HEK293 (cell line): Measurements from ENCODE around the gene MIER3.

Experiments
- PBX3 ChIP-seq: sonication (generic); formaldehyde crosslinking; IDR thresholded peaks from 2 replicates; pipeline ENCODE4 v1.8.1; 2022; ENCODE audit warnings: mild to moderate bottlenecking, moderate library complexity, missing genetic modification reagents
- TRIM28 ChIP-seq: IDR thresholded peaks from 2 replicates; pipeline ENCODE4 v1.6.1; 2011; ENCODE audit warnings: low read length, control low read depth, borderline replicate concordance
- YY1 ChIP-seq: fragments of 450-650 bp; formaldehyde crosslinking; IDR thresholded peaks from 2 replicates; pipeline ENCODE4 v1.5.1; 2018; ENCODE audit warnings: missing biosample characterization, missing genetic modification characterization
- ZNF157 ChIP-seq: fragments of 450-650 bp; formaldehyde crosslinking; IDR thresholded peaks from 2 replicates; pipeline ENCODE4 v1.5.1; 2016; ENCODE audit warnings: missing biosample characterization, missing genetic modification characterization
- ZNF175 ChIP-seq: fragments of 450-650 bp; formaldehyde crosslinking; IDR thresholded peaks from 2 replicates; pipeline ENCODE4 v1.5.1; 2016; ENCODE audit warnings: missing biosample characterization, missing genetic modification characterization
- ZNF704 ChIP-seq: fragments of 450-650 bp; formaldehyde crosslinking; IDR thresholded peaks from 2 replicates; pipeline ENCODE4 v1.5.1; 2016; ENCODE audit warnings: missing biosample characterization, missing genetic modification characterization
- ZNF707 ChIP-seq: fragments of 450-650 bp; formaldehyde crosslinking; IDR thresholded peaks from 2 replicates; pipeline ENCODE4 v1.5.1; 2016; ENCODE audit warnings: missing biosample characterization, missing genetic modification characterization

- TF ChIP-seq TRIM28 = no peak
- no peak for TF ChIP-seq ZNF175
- no peak for TF ChIP-seq ZNF157 (tag by site-specific recombination)
- no peak for TF ChIP-seq ZNF707
- no peak for TF ChIP-seq PBX3 (CRISPR knock-in tag)
- TF ChIP-seq ZNF704 (tag by site-specific recombination) = no peak
- no peak for TF ChIP-seq YY1 (tag by site-specific recombination)
Observed at GRCh38 chr5:56995596-56995995, 43.7 kb upstream of the MIER3 start.
